Activated naive CD4-positive, alpha-beta T cell treated with anti-CD3 and anti-CD28 coated beads, Interleukin-2, amount 50 U/mL, for 24 hours (primary cell): ENCODE data around the gene HMGCS2.

Source experiments
- H3K27ac Mint-ChIP-seq: one replicate; pipeline ENCODE4 v1.8.0; 2021; ENCODE audit warnings: mild to moderate bottlenecking, mixed read lengths
- H3K27me3 Mint-ChIP-seq: one replicate; pipeline ENCODE4 v1.8.0; 2021; ENCODE audit warnings: mixed read lengths
- H3K36me3 Mint-ChIP-seq: one replicate; pipeline ENCODE4 v1.8.0; 2021; ENCODE audit warnings: mixed read lengths
- H3K4me1 Mint-ChIP-seq: one replicate; pipeline ENCODE4 v1.8.0; 2021; ENCODE audit warnings: mixed read lengths
- H3K4me3 Mint-ChIP-seq: one replicate; pipeline ENCODE4 v1.8.0; 2021; ENCODE audit warnings: mild to moderate bottlenecking, mixed read lengths
- H3K9me3 Mint-ChIP-seq: one replicate; pipeline ENCODE4 v1.8.0; 2021; ENCODE audit warnings: mixed read lengths

Gene HMGCS2

DNA sequence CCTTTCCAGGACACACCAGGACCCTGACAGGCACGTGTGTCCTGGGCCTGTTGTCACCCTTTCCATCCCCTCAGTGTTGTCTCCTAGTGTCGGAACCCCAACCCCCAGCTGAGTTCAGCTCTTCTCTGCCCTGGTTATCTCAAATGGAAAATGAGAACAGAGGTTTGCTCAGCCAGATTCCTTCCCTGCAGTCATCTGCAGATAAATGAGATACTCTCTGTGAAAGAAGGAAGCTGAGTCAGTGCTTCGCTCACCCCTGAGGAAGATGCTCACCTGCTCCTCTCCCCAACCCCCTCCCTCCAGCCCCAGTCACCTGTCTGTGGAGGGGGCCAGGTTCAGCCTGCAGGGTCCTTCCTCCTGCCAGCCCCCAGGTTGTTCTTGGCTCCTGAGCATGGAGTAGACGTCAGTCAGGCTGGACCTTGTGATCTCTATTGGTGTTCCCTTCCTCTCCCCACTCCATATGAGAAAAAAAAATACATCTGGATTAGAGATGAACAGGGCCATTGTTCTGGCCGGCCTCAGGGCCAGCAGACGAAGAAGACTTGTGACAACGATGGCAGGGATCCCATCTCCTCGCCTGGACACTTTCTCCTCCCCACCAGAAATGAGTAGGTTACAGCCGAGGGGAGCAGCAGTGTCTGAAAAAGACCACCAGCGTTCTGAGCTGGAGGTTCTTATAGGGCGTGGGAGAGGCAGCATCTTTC lies 36.1 kb downstream of the HMGCS2 start:
- H3K36me3 Mint-ChIP-seq = peaks cover 13% of the 10 kb centered on the region

DNA sequence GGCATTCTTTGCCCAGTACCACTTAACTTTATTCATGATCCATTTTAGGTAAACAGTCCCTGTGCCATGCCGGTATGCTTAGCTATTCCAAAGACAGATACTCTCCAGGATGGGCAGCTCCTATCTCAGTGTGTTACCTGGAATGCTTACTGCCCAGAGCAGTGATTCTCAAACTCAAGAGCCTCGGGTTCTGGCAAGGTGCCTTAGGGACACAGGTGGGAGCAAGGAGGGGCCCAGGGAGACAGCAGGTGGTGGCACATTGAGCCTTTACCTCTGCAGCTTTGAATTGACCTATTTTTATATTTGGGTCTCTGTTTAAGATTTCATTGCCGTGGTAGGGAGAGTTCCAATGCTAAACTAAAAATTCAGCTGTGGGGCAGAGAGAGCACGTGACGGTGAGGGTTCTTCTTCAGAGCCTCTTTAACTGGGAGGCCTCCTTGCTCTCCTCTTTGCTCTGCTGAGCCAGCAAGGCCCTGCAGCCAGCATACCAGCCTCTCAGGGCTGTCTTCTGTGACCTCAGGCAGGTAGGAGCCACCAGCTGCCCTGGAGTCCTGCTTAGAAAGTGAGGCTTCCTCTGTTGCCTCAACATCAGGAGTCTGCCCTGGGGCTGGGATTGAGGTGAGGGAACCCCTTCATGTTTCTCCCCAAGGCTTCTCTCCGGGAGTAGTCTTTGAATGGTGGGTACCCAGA lies 36.8 kb downstream of the HMGCS2 start:
- Mint-ChIP-seq H3K27me3 (no peaks in the 10 kb centered on the region), H3K4me1 (no peaks in the 10 kb centered on the region), H3K27ac (no peak overlapping the region), H3K9me3 (no peaks in the 10 kb centered on the region), H3K4me3 (no peak overlapping the region), H3K36me3 (peaks cover 15% of the 10 kb centered on the region)

More for the DNA sequence above, 36.1 kb downstream of the HMGCS2 start:
- Mint-ChIP-seq H3K4me1 (no peaks in the 10 kb centered on the region), H3K4me3 (no peak overlapping the region), H3K27me3 (no peaks in the 10 kb centered on the region), H3K27ac (no peak overlapping the region), H3K9me3 (no peaks in the 10 kb centered on the region)

DNA sequence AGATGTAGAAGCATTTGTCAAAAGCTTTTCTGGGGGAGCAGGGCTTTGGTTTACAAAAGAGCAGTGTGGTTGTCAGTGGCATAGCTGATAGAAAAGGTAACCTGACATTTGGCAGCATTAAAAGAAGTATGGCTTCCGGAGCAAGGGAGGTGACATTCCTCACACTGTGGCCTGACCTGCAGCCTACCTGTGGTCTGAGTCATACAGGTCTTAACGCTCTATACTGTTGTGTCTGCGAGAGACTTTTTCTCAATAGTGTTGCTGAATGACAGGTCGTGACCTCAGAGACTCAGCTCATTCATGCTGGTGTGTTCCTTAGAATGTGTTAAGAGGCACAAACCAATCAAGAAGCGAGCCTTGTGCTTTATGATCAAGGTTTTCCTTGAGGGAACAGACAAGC lies 37.6 kb downstream of the HMGCS2 start:
- Mint-ChIP-seq H3K27ac (no peak overlapping the region), H3K4me3 (no peak overlapping the region), H3K4me1 (no peaks in the 10 kb centered on the region), H3K27me3 (no peaks in the 10 kb centered on the region), H3K9me3 (no peaks in the 10 kb centered on the region), H3K36me3 (peaks cover 14% of the 10 kb centered on the region)

DNA sequence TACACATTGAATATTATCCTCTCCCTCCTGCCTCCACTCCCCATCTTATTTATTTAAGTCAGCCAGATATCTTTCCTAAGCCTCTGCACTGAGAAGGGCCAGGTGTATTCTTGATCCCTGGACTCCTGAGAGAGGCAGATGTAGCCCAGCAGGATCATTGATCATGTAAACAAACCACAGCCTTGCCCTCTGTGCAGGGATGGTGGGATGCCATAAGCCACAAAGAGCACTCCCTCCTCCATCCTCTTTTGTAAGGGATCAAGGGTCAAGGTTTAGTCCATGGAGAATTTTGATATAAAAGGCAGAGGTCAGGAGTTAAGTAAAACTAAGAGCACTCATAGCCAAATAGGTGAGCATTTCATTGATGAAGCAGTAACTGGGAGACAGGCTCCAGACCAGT lies 39.7 kb downstream of the HMGCS2 start:
- no peaks in the 10 kb centered on the region for H3K9me3 Mint-ChIP-seq
- H3K4me3 Mint-ChIP-seq = no peak overlapping the region
- no peaks in the 10 kb centered on the region for H3K27me3 Mint-ChIP-seq
- H3K4me1 Mint-ChIP-seq = peaks cover 3% of the 10 kb centered on the region
- peaks cover 11% of the 10 kb centered on the region for H3K36me3 Mint-ChIP-seq
- H3K27ac Mint-ChIP-seq = no peak overlapping the region

DNA sequence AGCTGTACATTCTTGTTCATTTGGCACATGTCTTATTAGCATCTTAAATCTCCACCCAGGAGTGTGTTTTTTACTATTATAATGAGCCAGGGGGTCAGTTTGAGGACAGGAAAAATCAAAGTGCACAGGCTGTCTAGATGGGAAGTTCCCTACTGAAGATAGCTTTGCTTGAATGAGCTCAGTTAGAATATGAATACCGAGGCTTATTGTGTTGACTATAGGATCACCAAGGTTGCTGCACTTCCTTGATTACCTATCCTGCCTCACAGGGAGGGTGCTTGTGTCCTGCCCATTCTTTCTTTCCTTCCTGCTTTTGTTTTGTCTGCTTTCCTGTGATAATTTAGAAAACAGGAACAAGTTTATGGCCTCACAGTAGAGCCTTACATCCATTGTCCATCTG lies 40.7 kb downstream of the HMGCS2 start:
- Mint-ChIP-seq H3K4me1 (peaks cover 3% of the 10 kb centered on the region), H3K9me3 (no peaks in the 10 kb centered on the region), H3K36me3 (peaks cover 13% of the 10 kb centered on the region), H3K27ac (no peak overlapping the region), H3K4me3 (no peak overlapping the region), H3K27me3 (no peaks in the 10 kb centered on the region)

DNA sequence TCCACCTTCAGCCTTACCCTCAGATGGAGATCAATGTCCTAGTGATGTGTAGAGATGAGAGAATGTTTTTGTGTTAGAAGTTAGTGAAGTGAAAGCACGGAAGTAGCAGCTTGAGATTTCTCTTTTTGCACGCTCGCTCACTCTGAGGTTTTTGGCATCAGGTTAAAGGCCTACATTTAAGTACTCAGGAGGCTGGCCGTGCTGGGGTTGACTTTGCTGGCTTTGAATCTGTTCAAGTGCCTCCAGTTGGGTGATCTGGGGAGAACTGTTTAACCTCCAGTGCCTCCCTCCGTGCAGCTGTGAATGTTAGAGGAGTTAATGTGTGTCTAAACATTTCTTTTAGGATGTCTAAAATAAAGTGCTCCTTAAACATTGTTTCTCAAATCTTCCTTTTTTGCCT lies 43.1 kb downstream of the HMGCS2 start:
- H3K9me3 Mint-ChIP-seq = no peaks in the 10 kb centered on the region
- no peak overlapping the region for H3K4me3 Mint-ChIP-seq
- H3K4me1 Mint-ChIP-seq = peaks cover 3% of the 10 kb centered on the region
- H3K27me3 Mint-ChIP-seq = no peaks in the 10 kb centered on the region
- H3K27ac Mint-ChIP-seq = peak overlapping the region; percentile 63
- H3K36me3 Mint-ChIP-seq = peaks cover 17% of the 10 kb centered on the region

DNA sequence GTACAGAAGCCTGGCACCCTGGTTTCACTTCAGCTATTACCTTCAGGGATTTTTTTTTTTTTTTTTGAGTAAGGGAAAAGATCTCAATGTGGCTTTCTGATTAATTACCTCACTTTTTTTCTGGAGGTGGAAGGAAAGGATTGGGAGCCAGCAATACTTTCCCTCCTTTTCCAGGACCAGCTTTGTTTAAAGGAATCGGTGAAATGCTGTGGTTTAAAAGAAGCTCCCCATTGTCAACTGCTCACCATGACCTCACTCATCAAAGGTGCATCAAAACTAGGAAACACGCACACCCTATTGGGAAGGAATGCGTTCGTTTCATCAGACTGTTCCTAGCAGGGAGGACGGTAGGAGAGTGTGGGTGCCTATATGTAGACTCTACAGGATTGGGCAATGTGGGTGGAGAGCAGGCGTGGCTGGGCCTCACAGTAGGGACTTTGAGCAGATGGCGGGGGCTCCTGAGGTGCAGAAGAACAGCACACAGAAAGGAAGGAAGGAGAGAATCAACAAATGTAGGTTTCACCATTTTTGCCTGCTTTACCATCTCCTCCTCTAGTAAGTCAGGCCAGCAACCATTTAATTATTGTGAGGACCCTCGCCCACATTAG lies 44.0 kb downstream of the HMGCS2 start:
- H3K27ac Mint-ChIP-seq = no peak overlapping the region
- no peak overlapping the region for H3K4me3 Mint-ChIP-seq
- H3K9me3 Mint-ChIP-seq = no peaks in the 10 kb centered on the region
- peaks cover 14% of the 10 kb centered on the region for H3K36me3 Mint-ChIP-seq
- H3K27me3 Mint-ChIP-seq = no peaks in the 10 kb centered on the region
- H3K4me1 Mint-ChIP-seq = peaks cover 3% of the 10 kb centered on the region

DNA sequence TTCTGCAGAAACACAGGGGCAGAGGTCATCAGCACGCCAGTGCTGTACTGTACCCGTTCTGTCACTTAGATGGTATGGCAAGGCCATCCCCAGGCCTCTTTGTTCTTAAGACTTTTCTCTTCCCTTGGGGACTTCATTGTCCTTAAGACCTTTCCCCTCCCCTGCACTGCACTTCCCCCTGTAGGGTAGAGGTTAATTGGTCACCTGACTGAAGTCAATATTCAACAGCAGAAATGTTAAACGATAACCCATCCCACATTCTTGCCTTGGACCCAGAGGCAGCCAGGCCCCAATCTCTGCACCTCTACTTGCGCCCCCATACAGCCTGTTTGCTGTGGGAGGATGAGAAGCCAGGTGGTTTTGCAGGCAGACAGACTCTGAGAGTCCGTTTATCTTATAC lies 46.8 kb downstream of the HMGCS2 start:
- Mint-ChIP-seq H3K4me1 (peaks cover 3% of the 10 kb centered on the region), H3K27ac (no peak overlapping the region), H3K9me3 (no peaks in the 10 kb centered on the region), H3K36me3 (peaks cover 11% of the 10 kb centered on the region), H3K4me3 (no peak overlapping the region), H3K27me3 (no peaks in the 10 kb centered on the region)

DNA sequence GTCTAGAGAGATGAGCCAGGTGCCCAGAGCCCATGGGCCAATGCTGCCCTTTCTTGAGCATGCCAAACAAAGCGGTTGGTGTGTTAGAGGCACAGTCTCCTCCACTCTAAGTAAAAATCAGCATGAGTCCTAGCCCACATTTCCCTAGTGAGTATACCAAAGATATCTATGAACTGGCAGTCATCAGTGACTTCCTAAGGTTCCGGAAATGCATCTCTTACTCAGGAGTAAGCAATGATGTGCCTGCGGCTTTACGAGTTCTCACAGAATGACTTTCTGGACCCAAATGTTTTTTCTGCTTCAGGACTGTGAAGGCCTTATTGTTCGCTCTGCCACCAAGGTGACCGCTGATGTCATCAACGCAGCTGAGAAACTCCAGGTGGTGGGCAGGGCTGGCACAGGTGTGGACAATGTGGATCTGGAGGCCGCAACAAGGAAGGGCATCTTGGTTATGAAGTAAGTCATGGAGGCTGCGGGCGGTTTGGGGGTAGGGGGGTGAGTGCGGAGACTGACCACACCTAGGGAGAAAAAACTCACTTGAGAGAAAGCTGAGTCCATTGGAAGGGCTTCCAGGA lies 47.8 kb downstream of the HMGCS2 start:
- Mint-ChIP-seq H3K27me3 (no peaks in the 10 kb centered on the region), H3K4me3 (no peak overlapping the region), H3K4me1 (peaks cover 7% of the 10 kb centered on the region), H3K36me3 (peaks cover 11% of the 10 kb centered on the region), H3K27ac (no peak overlapping the region), H3K9me3 (no peaks in the 10 kb centered on the region)

DNA sequence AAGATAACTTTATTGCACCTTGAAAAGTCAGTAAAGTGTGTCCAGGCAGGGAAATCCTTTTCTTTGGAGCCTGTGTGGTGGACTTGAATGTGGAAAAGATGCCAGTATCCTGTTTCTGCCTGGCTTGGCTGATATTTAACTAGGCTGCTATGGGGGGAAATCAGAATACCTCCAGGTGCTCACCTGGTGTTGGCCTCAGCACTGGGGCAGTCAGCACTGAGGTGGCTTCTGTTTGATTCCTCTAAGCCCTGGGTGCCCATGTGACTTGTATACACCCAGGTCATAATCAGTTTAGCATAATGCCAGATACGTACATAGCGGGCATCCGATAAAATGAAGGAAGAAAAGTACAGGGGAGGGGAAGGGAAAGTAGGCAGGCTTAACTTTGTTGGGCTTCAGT lies 49.7 kb downstream of the HMGCS2 start:
- peaks cover 9% of the 10 kb centered on the region for H3K36me3 Mint-ChIP-seq
- H3K27ac Mint-ChIP-seq = no peak overlapping the region
- no peaks in the 10 kb centered on the region for H3K27me3 Mint-ChIP-seq
- peaks cover 16% of the 10 kb centered on the region for H3K4me1 Mint-ChIP-seq
- no peak overlapping the region for H3K4me3 Mint-ChIP-seq
- H3K9me3 Mint-ChIP-seq = no peaks in the 10 kb centered on the region

DNA sequence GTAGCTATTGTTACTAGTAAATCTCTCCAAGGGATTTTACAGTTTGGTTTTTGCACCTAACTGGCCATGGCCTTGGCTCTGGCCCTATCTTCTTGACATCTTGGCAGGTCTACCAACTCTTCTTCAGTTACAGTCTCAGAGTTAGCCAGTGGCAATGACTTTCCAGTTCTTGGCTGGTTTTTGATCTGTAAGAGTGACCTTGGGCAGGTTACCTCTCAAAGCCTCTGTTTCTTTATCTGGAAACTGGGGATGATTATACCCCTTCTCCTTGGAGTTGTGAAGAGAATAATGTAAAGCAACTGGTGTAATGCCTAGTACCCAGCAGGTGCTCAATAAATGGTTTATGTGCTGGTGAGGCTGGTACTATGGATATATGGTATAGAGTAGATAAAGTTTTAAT lies 50.3 kb downstream of the HMGCS2 start:
- peaks cover 9% of the 10 kb centered on the region for H3K36me3 Mint-ChIP-seq
- H3K9me3 Mint-ChIP-seq = no peaks in the 10 kb centered on the region
- no peak overlapping the region for H3K27ac Mint-ChIP-seq
- no peaks in the 10 kb centered on the region for H3K27me3 Mint-ChIP-seq
- H3K4me3 Mint-ChIP-seq = no peak overlapping the region
- peaks cover 20% of the 10 kb centered on the region for H3K4me1 Mint-ChIP-seq

DNA sequence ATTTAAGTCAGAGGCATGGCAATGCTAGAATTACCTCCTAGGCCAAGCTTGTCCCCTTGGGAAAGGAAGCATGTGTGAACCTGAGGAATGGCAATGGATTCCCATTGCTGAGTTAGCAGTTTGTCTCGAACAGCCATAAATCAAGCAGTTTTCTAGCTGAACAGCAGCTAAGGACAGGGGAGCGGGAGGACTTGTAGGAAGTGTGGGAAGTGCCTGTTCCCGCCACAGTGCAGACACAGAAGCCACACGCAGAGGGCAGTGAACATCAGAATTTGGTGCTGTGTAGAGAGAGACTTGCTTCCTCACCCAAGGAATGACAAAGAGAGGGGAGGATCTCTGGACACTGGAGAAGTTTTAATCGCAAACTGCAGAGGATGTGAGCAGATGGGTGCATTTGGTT lies 53.2 kb downstream of the HMGCS2 start:
- Mint-ChIP-seq H3K4me1 (peaks cover 36% of the 10 kb centered on the region), H3K36me3 (peaks cover 3% of the 10 kb centered on the region), H3K27me3 (peaks cover 9% of the 10 kb centered on the region), H3K4me3 (no peak overlapping the region), H3K9me3 (no peaks in the 10 kb centered on the region), H3K27ac (no peak overlapping the region)

DNA sequence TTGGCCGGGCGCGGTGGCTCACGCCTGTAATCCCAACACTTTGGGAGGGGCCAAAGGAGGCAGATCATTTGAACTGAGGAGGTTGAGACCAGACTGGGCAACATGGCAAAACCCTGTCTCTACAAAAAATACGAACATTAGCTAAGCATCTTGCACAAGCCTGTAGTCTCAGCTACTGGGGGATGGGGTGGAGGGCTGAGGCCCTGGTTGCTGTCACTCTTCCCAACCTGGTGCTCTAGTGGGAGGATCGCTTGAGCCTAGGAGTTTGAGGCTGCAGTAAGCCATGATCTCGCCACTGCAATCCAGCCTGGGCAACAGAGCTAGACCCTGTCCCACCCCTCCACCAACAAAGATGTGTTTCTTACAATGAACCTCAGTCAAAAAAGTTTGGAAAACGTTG lies 54.1 kb downstream of the HMGCS2 start:
- Mint-ChIP-seq H3K27me3 (peaks cover 15% of the 10 kb centered on the region), H3K9me3 (no peaks in the 10 kb centered on the region), H3K4me3 (peak overlapping the region; percentile 95), H3K36me3 (peaks cover 3% of the 10 kb centered on the region), H3K27ac (no peak overlapping the region), H3K4me1 (peaks cover 36% of the 10 kb centered on the region)

DNA sequence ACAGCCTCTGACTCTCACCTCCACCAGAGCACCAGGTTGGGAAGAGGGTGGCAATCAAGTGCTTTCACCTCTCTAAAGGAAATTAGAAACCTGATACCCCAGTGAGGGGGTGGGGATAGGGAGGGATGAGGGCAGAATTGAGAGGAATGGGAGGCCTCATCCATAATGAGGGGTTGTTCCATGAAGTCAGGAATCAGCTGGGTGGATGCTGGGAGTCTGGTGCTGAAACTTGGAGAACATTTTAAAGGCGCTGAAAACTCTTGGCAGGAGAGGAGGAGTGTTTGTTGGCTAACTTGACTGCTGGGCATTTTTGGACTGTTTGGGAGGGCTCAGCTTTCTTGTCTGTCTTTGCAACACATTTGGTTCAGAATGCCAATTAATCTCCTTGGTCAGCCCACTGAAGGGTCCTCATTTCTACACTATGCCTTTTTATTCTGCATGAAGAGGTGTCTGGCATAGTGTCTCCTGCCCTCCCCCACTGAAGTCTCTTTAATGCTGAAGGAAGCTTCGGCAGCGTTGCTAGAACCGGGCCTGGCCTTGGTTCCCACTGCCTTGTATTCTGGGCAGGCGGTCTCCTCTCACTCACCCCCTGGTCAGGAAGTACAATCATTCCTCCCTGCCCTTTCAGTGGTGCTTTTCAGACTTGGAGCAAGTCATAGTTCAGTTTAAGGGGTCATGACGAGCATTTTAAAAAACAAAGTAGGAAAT lies 54.8 kb downstream of the HMGCS2 start:
- Mint-ChIP-seq H3K27me3 (peaks cover 15% of the 10 kb centered on the region), H3K36me3 (peaks cover 3% of the 10 kb centered on the region), H3K4me1 (peaks cover 36% of the 10 kb centered on the region), H3K4me3 (peak overlapping the region; percentile 95), H3K27ac (peak overlapping the region; percentile 36), H3K9me3 (no peaks in the 10 kb centered on the region)

DNA sequence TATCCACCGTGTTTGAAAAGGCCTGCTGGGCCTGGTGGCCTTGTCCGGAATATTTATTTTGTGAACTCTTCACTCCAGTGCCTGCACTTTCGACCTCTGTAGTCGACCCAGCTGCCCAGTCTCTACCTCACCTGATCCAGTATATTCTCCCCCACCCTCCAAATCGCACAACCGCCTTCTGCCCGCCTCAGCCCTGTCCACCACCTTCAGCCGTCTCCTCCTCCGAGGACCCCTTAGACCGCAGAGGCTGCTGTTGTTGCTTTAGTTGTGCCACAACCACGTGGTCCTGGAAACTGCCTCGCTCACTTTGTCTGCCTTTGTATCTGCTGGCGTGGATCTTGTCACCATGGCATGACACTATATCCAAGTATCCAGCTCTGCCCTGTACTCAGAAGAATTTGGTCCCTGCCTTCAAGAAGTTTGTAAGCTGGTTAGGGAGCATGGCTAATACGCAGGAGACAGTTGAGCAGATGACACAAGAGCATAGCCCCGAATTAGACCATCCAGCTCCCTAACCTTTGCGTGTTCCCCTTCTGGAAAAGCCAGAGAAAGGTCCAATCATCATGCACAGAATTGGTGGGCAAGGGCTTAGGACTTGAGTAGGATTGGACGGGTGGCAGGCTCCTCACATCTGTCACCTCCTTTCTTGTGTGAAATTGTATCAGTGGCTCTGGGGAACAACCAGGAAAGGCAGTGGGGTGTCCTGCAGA lies 55.5 kb downstream of the HMGCS2 start:
- peak overlapping the region; percentile 97 for H3K27ac Mint-ChIP-seq
- H3K4me3 Mint-ChIP-seq = peak overlapping the region; percentile 95
- H3K4me1 Mint-ChIP-seq = peaks cover 36% of the 10 kb centered on the region
- peaks cover 3% of the 10 kb centered on the region for H3K36me3 Mint-ChIP-seq
- H3K9me3 Mint-ChIP-seq = no peaks in the 10 kb centered on the region
- peaks cover 15% of the 10 kb centered on the region for H3K27me3 Mint-ChIP-seq
